Fibroblast of skin of left biceps (primary cell): ENCODE results near the gene TMEM247.
"Not testable (repeated sequence)": the region's sequence is repeated elsewhere in the genome, so short reads cannot be mapped to it uniquely, and the experiment has no call there.

ENCODE experiments used
- DNase-seq, 2 experiments: peaks; one replicate each; pipeline ENCODE4 v3.0.0-alpha.2; 2013; ENCODE audit warnings: low read depth in 2 of 2

TMEM247 gene

DNA sequence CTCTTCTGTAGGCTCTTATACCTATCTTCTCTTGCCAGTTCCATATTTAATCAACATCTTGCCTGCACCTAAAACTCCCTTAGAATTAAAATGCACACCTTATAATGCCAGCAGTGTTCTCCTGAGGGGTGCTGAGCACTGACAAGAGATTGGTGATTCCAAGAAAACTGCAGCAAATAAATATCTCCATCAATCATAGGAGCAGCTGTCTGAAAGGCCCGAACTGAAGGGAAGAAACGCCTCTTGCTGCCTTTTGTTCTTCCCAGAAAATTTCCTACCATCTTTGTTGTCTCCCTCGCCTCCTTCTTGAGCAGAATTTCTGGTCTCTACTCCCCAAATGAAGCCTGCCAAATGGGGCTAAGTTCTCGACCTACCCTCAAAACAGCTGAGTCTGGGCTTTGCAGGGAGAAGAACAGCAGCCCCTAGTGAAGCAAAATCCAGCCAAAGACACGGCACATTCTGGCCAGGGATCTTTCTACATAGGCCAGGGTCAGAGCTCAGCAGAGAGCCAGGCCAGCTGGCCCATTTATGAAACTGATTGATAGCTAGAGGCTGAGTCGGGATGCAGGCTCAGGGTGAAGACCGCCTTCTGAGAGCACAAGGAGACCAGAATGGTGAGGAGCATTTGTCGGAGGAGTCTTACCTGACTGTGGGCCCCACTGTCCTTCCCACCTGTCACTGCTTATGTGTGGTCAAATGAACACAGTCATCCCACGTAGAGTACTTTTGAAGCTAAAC, 20.4 kb upstream of the TMEM247 start:
- DNase-seq = no peak

DNA sequence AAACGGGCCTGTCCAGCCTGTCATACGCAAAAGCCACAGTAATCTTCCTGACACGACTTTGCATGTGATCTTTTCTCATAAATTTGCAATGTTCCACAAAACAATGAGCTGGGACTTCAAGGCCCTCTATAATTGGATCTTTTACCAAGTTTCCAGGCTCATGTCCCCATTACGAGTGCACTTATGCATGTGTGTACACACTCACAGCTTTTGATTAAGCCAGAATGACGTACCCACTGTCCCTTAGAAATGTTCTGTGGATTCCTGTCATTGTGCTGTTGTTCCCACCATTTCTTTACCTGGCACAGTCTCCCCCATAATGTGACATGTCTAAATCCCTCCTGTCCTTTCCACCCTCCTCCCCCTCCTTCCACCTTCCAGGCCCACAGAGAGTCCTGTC, 19.7 kb upstream of the TMEM247 start:
- DNase-seq = no peak

GRCh38 chr2:46460241-46460921, 19.0 kb upstream of the TMEM247 start:
- DNase-seq = no peak

DNA sequence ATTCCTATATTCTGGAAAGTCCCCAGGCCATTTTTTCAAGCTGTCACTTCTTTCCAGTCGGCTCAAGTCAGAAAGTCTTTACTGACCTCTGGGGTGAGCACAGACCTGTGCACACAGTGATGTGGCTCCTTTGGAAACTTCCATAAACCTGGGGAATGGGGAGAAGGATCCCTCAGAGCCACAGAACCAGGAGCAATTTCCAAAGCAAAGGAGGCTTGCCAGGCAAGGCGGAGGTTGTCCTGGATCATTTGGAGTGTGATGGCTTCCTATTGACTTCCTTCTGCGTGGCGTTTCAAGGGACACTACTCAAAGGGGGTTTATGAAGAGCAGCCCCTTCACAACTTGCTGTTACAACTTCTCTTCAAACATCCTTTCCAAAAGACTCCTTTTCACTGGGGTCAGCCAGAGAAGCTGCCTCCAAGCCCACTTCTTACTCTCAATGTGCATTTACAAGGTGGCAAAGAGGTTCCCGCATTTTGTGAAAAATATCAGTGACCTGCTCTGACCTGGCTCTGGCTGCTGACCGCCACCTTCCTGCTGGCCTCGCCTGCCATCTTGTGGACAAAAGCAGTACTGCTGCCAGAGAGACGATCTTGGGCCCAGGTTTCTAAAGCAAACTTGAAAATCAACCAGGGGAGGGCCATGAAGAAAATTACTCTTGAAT, 18.2 kb upstream of the TMEM247 start:
- no peak for DNase-seq

GRCh38 chr2:46461709-46462171, 17.6 kb upstream of the TMEM247 start:
- no peak for DNase-seq

DNA sequence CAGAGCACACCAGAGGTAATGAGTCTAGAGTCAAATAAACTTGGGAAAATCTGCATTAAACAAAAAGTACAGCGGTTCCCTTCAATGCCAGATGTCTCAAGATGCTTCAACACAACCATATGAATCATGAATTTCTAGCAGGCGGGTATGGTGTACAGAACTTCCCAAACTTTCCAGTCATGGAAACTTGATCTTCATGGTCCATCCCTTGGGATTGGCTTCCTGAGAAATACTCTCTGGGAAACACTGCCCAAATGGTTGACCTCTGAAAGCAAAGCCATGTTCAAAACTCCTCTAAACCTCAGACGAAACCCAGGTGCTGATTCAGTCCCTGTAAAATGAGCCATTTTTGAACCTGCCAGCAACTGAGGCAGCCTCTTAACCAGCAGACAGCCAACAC, 16.4 kb upstream of the TMEM247 start:
- DNase-seq = peak in 1 of 2 experiments; percentile 41

GRCh38 chr2:46469116-46469515, 10.2 kb upstream of the TMEM247 start:
- no peak for DNase-seq

GRCh38 chr2:46469700-46470099, 9.7 kb upstream of the TMEM247 start:
- DNase-seq = no peak

- DNase-seq = no peak
Measured at GRCh38 chr2:46470114-46470628, 9.2 kb upstream of the TMEM247 start.

- DNase-seq = no peak
Measured at GRCh38 chr2:46471019-46471583, 8.3 kb upstream of the TMEM247 start.

DNA sequence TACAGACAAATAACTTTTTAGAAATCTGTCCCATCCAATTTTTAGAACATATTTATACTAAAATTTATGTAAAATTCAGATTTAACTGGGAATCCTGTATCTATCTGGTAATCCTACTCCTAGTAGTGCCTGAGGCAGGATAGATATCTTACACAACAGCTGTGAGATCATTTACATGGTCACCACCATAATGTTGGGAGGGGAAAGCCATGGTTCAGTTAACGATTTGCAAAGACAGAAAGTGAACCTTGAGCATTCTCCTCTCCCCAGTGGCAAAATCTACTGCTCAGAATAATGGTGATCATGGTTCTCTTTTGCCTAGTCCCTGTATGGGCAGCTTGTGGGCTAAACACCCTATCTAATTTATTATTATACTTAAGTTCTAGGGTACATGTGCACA, 7.7 kb upstream of the TMEM247 start:
- no peak for DNase-seq

GRCh38 chr2:46472165-46472564, 7.2 kb upstream of the TMEM247 start:
- DNase-seq = not testable (repeated sequence)

DNA sequence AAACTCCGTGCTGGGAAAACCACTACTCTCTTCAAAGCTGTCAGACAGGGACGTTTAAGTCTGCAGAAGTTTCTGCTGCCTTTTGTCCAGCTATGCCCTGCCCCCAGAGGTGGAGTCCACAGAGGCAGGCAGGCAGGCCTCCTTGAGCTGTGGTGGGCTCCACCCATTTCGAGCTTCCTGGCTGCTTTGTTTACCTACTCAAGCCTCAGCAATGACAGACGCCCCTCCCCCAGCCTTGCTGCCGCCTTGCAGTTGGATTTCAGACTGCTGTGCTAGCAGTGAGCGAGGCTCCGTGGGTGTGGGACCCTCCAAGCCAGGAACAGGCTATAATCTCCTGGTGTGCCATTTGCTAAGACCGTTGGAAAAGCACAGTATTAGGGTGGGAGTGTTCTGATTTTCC, 1.9 kb upstream of the TMEM247 start:
- DNase-seq = not testable (repeated sequence)

GRCh38 chr2:46477925-46478324, 1.4 kb upstream of the TMEM247 start:
- no peak for DNase-seq

DNA sequence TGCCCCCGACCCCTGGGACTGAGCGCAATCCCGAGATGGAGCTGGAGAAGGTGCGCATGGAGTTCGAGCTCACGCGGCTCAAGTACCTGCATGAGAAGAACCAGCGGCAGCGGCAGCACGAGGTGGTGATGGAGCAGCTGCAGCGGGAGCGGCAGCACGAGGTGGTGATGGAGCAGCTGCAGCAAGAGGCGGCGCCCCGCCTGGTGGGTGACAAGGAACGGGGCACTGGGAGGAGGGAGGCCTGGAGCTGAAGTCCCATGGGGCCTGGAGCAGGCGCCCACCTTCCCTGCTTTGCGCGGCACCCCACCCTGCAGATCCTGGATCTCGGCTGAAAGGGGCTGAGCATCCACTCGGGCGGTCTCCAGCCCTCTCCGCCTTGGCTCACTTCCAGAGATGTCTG, 1.2 kb downstream of the TMEM247 start:
- no peak for DNase-seq

DNA sequence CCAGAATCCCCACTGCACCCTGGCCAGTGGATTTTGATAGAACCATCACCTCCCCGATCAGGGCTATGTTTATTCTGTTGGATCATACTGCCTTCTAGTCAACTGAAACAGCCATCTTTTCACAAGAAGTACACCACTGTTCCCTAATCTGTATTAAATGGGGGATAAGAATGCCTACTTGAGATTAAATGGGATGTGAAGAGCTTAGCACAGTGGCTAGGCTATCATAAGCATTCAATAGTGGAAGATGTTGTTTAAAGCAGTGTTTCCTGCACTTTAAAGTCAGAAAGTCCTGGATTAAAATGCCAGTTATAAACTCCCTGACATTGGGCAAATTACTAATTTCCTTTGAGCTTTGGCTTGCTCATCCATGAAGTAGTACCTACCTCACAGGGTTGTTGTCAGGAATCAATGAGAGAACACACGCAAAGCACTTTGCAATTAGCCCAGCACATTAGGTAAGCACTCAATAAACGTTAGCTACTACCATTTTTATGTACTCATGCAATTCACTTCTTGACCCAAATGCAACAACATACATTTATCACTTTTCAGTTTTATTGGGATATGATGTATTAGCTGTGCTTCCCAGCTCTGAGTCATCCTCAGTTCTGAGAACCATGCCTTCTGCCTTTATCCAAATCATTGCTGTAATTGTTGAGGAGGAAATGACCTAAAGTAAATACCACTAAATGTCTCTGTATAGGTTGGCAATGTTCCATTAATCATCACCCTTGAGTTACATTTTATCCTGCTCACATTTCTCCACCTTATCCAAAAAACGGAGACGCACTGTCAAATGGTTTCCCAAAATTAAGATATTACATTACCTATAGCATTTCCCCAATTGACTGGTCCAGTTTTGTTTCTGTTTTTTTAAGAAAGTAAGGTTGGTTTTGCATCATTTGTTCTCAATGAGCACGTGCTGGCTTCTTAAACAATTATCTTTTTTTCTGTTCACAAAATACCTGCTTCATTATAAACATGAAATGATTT, 2.1 kb downstream of the TMEM247 start:
- DNase-seq = peak; percentile 54 to 58

DNA sequence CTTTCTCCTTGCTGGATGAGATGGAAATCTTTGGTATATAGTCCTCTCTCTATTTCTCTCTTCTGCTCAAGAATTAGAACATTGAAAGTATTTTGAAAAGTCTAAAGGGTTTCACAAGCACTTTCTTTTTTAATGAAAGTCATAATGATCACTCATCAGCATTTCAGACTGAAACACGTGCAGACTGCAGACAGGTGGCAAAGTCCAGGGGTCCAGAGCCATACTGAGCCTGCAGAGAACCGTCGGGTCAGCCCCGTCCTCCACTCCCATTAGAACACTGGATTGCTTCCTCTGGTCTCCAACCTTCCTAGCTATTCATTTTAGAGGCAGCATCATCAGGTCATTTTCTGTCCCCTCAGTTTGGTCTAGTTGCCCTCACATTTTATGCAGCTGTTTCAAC, 3.1 kb downstream of the TMEM247 start:
- DNase-seq = no peak

DNA sequence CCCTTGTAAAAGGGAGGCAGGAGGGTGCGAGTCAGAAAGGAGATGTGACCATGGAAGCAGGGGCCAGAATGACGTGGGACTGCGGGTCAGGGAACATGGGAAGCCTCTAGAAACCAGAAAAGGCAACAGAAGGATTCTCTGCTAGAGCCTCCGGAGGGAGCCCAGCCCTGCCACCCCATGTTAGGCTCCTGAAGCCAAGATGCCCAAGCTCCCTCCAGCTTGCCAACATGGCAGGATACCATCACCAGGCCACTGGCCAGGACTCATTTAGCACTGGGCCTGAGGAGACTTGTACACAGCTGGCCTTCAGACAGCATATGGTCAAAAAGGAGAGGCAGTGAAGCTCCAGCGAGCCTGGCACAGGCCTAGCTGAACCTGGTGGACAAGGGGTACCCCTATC, 5.6 kb downstream of the TMEM247 start:
- DNase-seq = no peak

DNA sequence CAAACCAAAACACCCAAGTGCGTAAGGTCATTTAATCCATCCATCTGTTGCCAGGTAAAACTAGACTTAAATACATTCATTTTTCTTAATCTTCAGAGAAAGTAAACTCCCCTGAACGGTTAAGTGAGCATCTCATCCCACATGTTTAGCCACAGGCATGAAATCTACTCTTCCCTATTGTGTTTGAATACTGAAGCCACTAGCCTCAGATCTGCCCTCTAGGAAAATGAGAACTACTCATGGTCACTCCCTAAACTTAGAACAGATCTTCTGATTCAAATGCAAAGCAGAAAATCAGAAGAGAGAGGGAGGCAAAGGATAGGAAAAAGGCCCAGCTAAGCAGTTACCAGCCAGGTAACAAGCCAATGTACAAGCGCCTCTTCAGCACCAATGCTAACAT, 7.1 kb downstream of the TMEM247 start:
- no peak for DNase-seq

GRCh38 chr2:46487667-46488335, 8.4 kb downstream of the TMEM247 start:
- DNase-seq = no peak
